WERI-Rb-1 (cell line): ENCODE measurements around the gene STMN1.

ENCODE experiments used
- DNase-seq: peaks from one replicate; pipeline ENCODE4 v3.0.0-alpha.2; 2020
- H3K27ac ChIP-seq: fragments of 250-450 bp; sonication (Bioruptor Pico); 2 replicates; pipeline ENCODE4 v1.5.1; 2020; ENCODE audit warnings: mild to moderate bottlenecking, moderate library complexity
- H3K27me3 ChIP-seq: fragments of 250-450 bp; sonication (Bioruptor Pico); 2 replicates; pipeline ENCODE4 v1.5.1; 2021; ENCODE audit warnings: mild to moderate bottlenecking, low read depth, moderate library complexity; ENCODE audit not compliant: insufficient read depth, severe bottlenecking
- H3K36me3 ChIP-seq: fragments of 250-450 bp; sonication (Bioruptor Pico); 2 replicates; pipeline ENCODE4 v1.5.1; 2020; ENCODE audit warnings: mild to moderate bottlenecking, moderate library complexity
- H3K4me3 ChIP-seq: 2 replicates; pipeline ENCODE4 v1.5.1; 2011; ENCODE audit warnings: low read depth, mild to moderate bottlenecking, control low read depth, low read length
- H3K9me3 ChIP-seq: fragments of 250-450 bp; sonication (Bioruptor Pico); 2 replicates; pipeline ENCODE4 v1.5.1; 2021; ENCODE audit warnings: mild to moderate bottlenecking, moderate library complexity; ENCODE audit not compliant: severe bottlenecking
- CTCF ChIP-seq: IDR thresholded peaks from 2 replicates; pipeline ENCODE4 v1.5.1; 2011; ENCODE audit warnings: low read depth, mild to moderate bottlenecking, control low read depth, inconsistent platforms, low read length

The STMN1 gene

GRCh38 chr1:25896266-25896665 lies 10.0 kb downstream of the STMN1 start:
- Histone ChIP-seq H3K27ac (peak overlapping the region; percentile 64), H3K36me3 (peaks cover 94% of the 10 kb centered on the region), H3K4me3 (no peak overlapping the region), H3K9me3 (no peaks in the 10 kb centered on the region), H3K27me3 (no peaks in the 10 kb centered on the region)
- no peak for TF ChIP-seq CTCF
- DNase-seq = peak; percentile 46

- Histone ChIP-seq H3K4me3 (no peak overlapping the region), H3K9me3 (no peaks in the 10 kb centered on the region), H3K27ac (peak overlapping the region; percentile 64), H3K27me3 (no peaks in the 10 kb centered on the region), H3K36me3 (peaks cover 94% of the 10 kb centered on the region)
- peak; percentile 96 for TF ChIP-seq CTCF
- peak; percentile 90 for DNase-seq
Measured at GRCh38 chr1:25895365-25895990, 10.7 kb downstream of the STMN1 start.

- no peak for DNase-seq
- no peak for TF ChIP-seq CTCF
- H3K36me3 ChIP-seq = peaks cover 84% of the 10 kb centered on the region
Measured at GRCh38 chr1:25893116-25893515, 13.1 kb downstream of the STMN1 start.

GRCh38 chr1:25891606-25892005 lies 14.6 kb downstream of the STMN1 start:
- DNase-seq = no peak

More at GRCh38 chr1:25893116-25893515, 13.1 kb downstream of the STMN1 start:
- Histone ChIP-seq H3K27me3 (no peaks in the 10 kb centered on the region), H3K9me3 (no peaks in the 10 kb centered on the region), H3K4me3 (no peak overlapping the region), H3K27ac (no peak overlapping the region)

GRCh38 chr1:25890239-25891034 lies 15.8 kb downstream of the STMN1 start:
- Histone ChIP-seq H3K27me3 (no peaks in the 10 kb centered on the region), H3K36me3 (peaks cover 66% of the 10 kb centered on the region), H3K4me3 (no peak overlapping the region), H3K9me3 (no peaks in the 10 kb centered on the region), H3K27ac (no peak overlapping the region)
- no peak for DNase-seq
- no peak for TF ChIP-seq CTCF

More at GRCh38 chr1:25891606-25892005, 14.6 kb downstream of the STMN1 start:
- Histone ChIP-seq H3K9me3 (no peaks in the 10 kb centered on the region), H3K36me3 (peaks cover 75% of the 10 kb centered on the region), H3K27me3 (no peaks in the 10 kb centered on the region), H3K4me3 (no peak overlapping the region), H3K27ac (no peak overlapping the region)
- TF ChIP-seq CTCF = no peak
